Placental pericyte (primary cell): ENCODE measurements around the gene CDC42EP3. TPM values are rescaled to one million over a fixed set of nuclear protein-coding genes. Genes with fewer than 3 reads are reported as not detected.

Experiments used
- total RNA-seq: library from RNA; depleted of rRNA; stranded (reverse); fragments of >200 nt; gene quantifications from 2 replicates; pipeline ENCODE4 v1.2.3, GENCODE V29; 2012

CDC42EP3 gene, protein sequence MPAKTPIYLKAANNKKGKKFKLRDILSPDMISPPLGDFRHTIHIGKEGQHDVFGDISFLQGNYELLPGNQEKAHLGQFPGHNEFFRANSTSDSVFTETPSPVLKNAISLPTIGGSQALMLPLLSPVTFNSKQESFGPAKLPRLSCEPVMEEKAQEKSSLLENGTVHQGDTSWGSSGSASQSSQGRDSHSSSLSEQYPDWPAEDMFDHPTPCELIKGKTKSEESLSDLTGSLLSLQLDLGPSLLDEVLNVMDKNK
- 113 and 197 TPM in 2 replicates for total RNA-seq

GRCh38 chr2:37671009-37671815 lies at the start of gene CDC42EP3:
Gene CDC42EP3 (minus strand): TSS chr2:37671642. CDS start chr2:37646587, 25,055 bp downstream.

